ENCODE measurements around the gene ITGA1. TPM values are rescaled to one million over a fixed set of nuclear protein-coding genes. Genes with fewer than 3 reads are reported as not detected.

The ITGA1 gene
- 1 to 10 TPM in 1 of 2 donors, under 1 TPM in 1; 0.33 to 3.5 TPM for total RNA-seq
- 2.6 TPM for polyA plus RNA-seq (2013, experiment 1 of 2)
- 3.4 TPM for polyA plus RNA-seq (2013, experiment 2 of 2)
- long read RNA-seq, experiment 1, result 0 reads
- long read RNA-seq, experiment 2, partial matches to known transcripts, result 0 of 1 reads
- long read RNA-seq, experiment 2, other reads (novel, unspliced or antisense), result 1 of 1 reads
- long read RNA-seq, experiment 3, result 0 reads
- long read RNA-seq, experiment 4, result 0 reads

- Histone ChIP-seq H3K27ac (ENCODE audit: low read depth, low read length) (no peak within 1 kb of the TSS), H3K9ac (ENCODE audit: extremely low read depth, low read length, poor library complexity, severe bottlenecking) (no peak within 1 kb of the TSS), H3K4me3 (ENCODE audit: low read length) (peak within 1 kb of the TSS; percentile 79), H3K9me3 (ENCODE audit: control insufficient read depth, low read length) (no peaks in the 10 kb centered on the region), H3K36me3 (ENCODE audit: control insufficient read depth, insufficient read depth, low read length) (no peaks in the 10 kb centered on the region), H3K27me3 (ENCODE audit: control insufficient read depth, insufficient read depth, low read length, poor library complexity, severe bottlenecking) (peaks cover 28% of the 10 kb centered on the region), H3K4me1 (ENCODE audit: control insufficient read depth, insufficient read depth, low read length) (no peaks in the 10 kb centered on the region)
- Mint-ChIP-seq H3K27me3 (ENCODE audit: insufficient read depth) (peaks cover 26% of the 10 kb centered on the region), H3K9me3 (no peaks in the 10 kb centered on the region), H3K4me1 (peaks cover 7% of the 10 kb centered on the region), H3K36me3 (ENCODE audit: low read depth) (no peaks in the 10 kb centered on the region), H3K4me3 (peak within 1 kb of the TSS; percentile 73), H3K27ac (peak within 1 kb of the TSS; percentile 78)
- WGBS, 2 experiments (ENCODE audit: insufficient coverage in 1 of 2, insufficient read length in 1 of 2), result 0% methylated on average over 20 to 61 of the region's 61 CpGs
- peak; percentile 72 for TF ChIP-seq CTCF (conservative IDR thresholded peaks at IDR 0.05)
- DNase-seq, result peak; percentile 92
Measured at GRCh38 chr5:52787600-52788504, at the start of gene ITGA1, which contains the start of gene PELO. TSS of gene ITGA1 (plus strand) at chr5:52787916. CDS start at chr5:52788354, 438 bp downstream. TSS of gene PELO (plus strand) at chr5:52787916. CDS start at chr5:52800395, 12,479 bp downstream.

GRCh38 chr5:52738095-52738506 lies 49.6 kb upstream of the ITGA1 start:
- Mint-ChIP-seq H3K36me3 (ENCODE audit: low read depth) (no peaks in the 10 kb centered on the region), H3K27me3 (ENCODE audit: insufficient read depth) (no peaks in the 10 kb centered on the region), H3K4me3 (no peak overlapping the region), H3K27ac (no peak overlapping the region), H3K4me1 (no peaks in the 10 kb centered on the region), H3K9me3 (no peaks in the 10 kb centered on the region)
- Histone ChIP-seq H3K9me3 (ENCODE audit: control insufficient read depth, low read length) (no peaks in the 10 kb centered on the region), H3K36me3 (ENCODE audit: control insufficient read depth, insufficient read depth, low read length) (no peaks in the 10 kb centered on the region), H3K4me3 (ENCODE audit: low read length) (no peak overlapping the region), H3K4me1 (ENCODE audit: control insufficient read depth, insufficient read depth, low read length) (no peaks in the 10 kb centered on the region), H3K27me3 (ENCODE audit: control insufficient read depth, insufficient read depth, low read length, poor library complexity, severe bottlenecking) (no peaks in the 10 kb centered on the region), H3K9ac (ENCODE audit: extremely low read depth, low read length, poor library complexity, severe bottlenecking) (no peak overlapping the region), H3K27ac (ENCODE audit: low read depth, low read length) (no peak overlapping the region)
- TF ChIP-seq CTCF (conservative IDR thresholded peaks at IDR 0.05), result no peak
- no peak for DNase-seq

GRCh38 chr5:52740007-52740406 lies 47.7 kb upstream of the ITGA1 start:
- H3K4me1 ChIP-seq (ENCODE audit: control insufficient read depth, insufficient read depth, low read length), result no peaks in the 10 kb centered on the region
- H3K9me3 Mint-ChIP-seq, result no peaks in the 10 kb centered on the region
- no peak overlapping the region for H3K27ac Mint-ChIP-seq
- no peak for DNase-seq
- no peaks in the 10 kb centered on the region for H3K9me3 ChIP-seq (ENCODE audit: control insufficient read depth, low read length)
- H3K36me3 Mint-ChIP-seq (ENCODE audit: low read depth), result no peaks in the 10 kb centered on the region
- WGBS, 2 experiments (ENCODE audit: insufficient coverage in 1 of 2, insufficient read length in 1 of 2), result 82 to 93% methylated on average over 1 to 2 of the region's 2 CpGs
- H3K27me3 Mint-ChIP-seq (ENCODE audit: insufficient read depth), result no peaks in the 10 kb centered on the region
- no peaks in the 10 kb centered on the region for H3K4me1 Mint-ChIP-seq
- TF ChIP-seq CTCF (conservative IDR thresholded peaks at IDR 0.05), result no peak
- no peaks in the 10 kb centered on the region for H3K27me3 ChIP-seq (ENCODE audit: control insufficient read depth, insufficient read depth, low read length, poor library complexity, severe bottlenecking)
- no peak overlapping the region for H3K27ac ChIP-seq (ENCODE audit: low read depth, low read length)
- H3K4me3 Mint-ChIP-seq, result no peak overlapping the region
- H3K9ac ChIP-seq (ENCODE audit: extremely low read depth, low read length, poor library complexity, severe bottlenecking), result no peak overlapping the region
- no peak overlapping the region for H3K4me3 ChIP-seq (ENCODE audit: low read length)
- no peaks in the 10 kb centered on the region for H3K36me3 ChIP-seq (ENCODE audit: control insufficient read depth, insufficient read depth, low read length)
